ENCODE data around the gene OR5B21.

The OR5B21 gene

GRCh38 chr11:58493676-58494075 is 14.2 kb downstream of the OR5B21 start:
- no peak for DNase-seq (ENCODE audit: low read depth in 2 of 2)

DNA sequence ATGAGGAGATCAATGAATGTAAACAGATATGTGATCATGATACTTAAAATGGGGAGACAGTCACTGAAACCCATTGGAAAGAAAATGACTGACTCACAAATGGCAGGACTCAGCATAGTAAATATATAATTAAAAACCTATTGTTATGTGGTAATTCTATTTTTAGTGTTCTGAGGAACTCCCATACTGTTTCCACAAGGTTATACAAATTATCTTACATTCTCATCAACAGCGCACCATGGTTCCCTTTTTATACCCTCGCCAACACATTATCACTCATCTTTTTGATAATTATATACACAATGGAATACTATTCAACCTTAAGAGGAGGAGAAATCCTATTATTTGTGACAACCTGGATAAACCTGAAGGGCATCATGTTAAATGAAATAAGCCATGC is 17.1 kb downstream of the OR5B21 start:
- no peak for DNase-seq (ENCODE audit: low read depth in 2 of 2)

- no peak for DNase-seq (ENCODE audit: low read depth in 2 of 2)
Measured at GRCh38 chr11:58487170-58487569, 20.7 kb downstream of the OR5B21 start.

- DNase-seq (ENCODE audit: low read depth in 2 of 2), result no peak
Measured at GRCh38 chr11:58485961-58486360, 21.9 kb downstream of the OR5B21 start.

DNA sequence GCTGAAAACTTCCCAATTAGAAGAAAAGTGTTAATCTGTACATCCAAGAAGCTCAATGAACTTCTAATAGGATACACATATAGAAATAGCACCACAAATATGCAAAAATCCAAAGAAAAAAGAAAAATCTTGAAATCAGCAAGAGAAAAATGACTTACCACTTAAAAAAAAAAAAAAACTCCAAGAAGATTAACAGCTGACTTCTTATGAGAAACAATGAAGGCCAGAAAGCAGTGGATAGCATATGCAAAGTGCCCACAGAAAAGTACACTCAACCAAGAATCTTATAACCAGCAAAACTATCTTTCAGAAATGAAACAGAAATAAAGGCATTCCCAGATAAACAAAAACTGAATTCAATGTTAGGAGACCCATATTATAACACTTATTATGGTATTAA is 36.0 kb downstream of the OR5B21 start:
- DNase-seq (ENCODE audit: low read depth in 2 of 2), result no peak

DNA sequence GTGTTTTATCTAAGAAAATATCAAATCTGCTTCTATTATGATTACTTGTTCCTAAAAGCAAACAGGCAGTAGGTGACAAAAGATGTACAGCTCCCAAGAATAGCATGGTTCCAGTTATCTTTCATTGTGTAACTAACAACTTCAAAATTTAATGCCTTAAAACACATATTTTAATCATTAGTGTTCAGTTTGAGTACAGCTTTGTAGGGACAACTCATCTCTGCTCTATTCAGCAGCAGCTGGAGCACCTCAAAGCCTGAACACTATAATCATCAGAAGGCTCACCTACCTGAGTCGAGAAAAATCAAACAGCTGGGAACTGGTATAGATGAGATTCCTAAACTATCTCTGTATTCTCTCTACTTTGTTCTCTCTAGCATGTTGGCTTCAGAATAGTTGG is 41.6 kb downstream of the OR5B21 start:
- DNase-seq (ENCODE audit: low read depth in 2 of 2), result no peak

- DNase-seq (ENCODE audit: low read depth in 2 of 2), result no peak
Measured at GRCh38 chr11:58465690-58466089, 42.2 kb downstream of the OR5B21 start.
